Measurements from ENCODE around the gene ASCL2.

Gene ASCL2

GRCh38 chr11:2220173-2220771 is 50.1 kb downstream of the ASCL2 start:
- no peak for DNase-seq (ENCODE audit: low read depth)
- H3K4me3 ChIP-seq (ENCODE audit: control insufficient read depth, low read depth, low read length) = no peak overlapping the region
- no peak for TF ChIP-seq CTCF (conservative IDR thresholded peaks at IDR 0.05; ENCODE audit: control insufficient read depth, insufficient read depth, low read depth, low read length)

- TF ChIP-seq CTCF (conservative IDR thresholded peaks at IDR 0.05; ENCODE audit: control insufficient read depth, insufficient read depth, low read depth, low read length) = no peak
- H3K4me3 ChIP-seq (ENCODE audit: control insufficient read depth, low read depth, low read length) = no peak overlapping the region
- DNase-seq (ENCODE audit: low read depth) = no peak
Observed at GRCh38 chr11:2219318-2220017, 50.9 kb downstream of the ASCL2 start.

Data from fibroblast of mammary gland (primary cell).